Peyer's patch (tissue), 4 donors: Measurements from ENCODE around the gene AMELX. TPM values are rescaled to one million over a fixed set of nuclear protein-coding genes. Genes with fewer than 3 reads are reported as not detected.

Experiments
- DNase-seq, 3 donors: peaks; one replicate each; pipeline ENCODE4 v3.0.0-alpha.2; 2017 to 2019
- H3K27ac ChIP-seq, 4 donors: fragments of 200-600 bp; sonication (generic); one replicate each; pipeline ENCODE4 v1.5.1; 2016 to 2019
- H3K27me3 ChIP-seq, 2 donors: fragments of 200-600 bp; sonication (generic); one replicate each; pipeline ENCODE4 v1.5.1; 2019
- H3K36me3 ChIP-seq, 3 donors: fragments of 200-600 bp; sonication (generic); one replicate each; pipeline ENCODE4 v1.5.1; 2016 to 2019
- H3K4me1 ChIP-seq, 4 donors: fragments of 200-600 bp; sonication (generic); one replicate each; pipeline ENCODE4 v1.5.1; 2016 to 2019
- H3K4me3 ChIP-seq, 4 donors: fragments of 200-600 bp; sonication (generic); 1 replicate in 3 of 4; 2 replicates in 1 of 4; pipeline ENCODE4 v1.5.1; 2016 to 2019; ENCODE audit warnings: mild to moderate bottlenecking in 1 of 4
- H3K9me3 ChIP-seq, 4 donors: fragments of 200-600 bp; sonication (generic); one replicate each; pipeline ENCODE4 v1.5.1; 2016 to 2019; ENCODE audit warnings: mild to moderate bottlenecking in 1 of 4
- CTCF ChIP-seq, 6 experiments: fragments of 450-650 bp in 4 of 6; fragments of 200-600 bp in 2 of 6; sonication (generic) in 1 of 6; IDR thresholded peaks; one replicate each; pipeline ENCODE4 v1.5.1; 2017 to 2019; ENCODE audit warnings: antibody characterized with exemption in 6 of 6, mild to moderate bottlenecking in 3 of 6, moderate library complexity in 1 of 6
- POLR2A ChIP-seq, 2 donors: fragments of 450-650 bp; IDR thresholded peaks; one replicate each; pipeline ENCODE4 v1.5.1; 2017; ENCODE audit warnings: antibody characterized with exemption in 2 of 2, mild to moderate bottlenecking in 2 of 2, moderate library complexity in 2 of 2
- small RNA-seq, 2 donors: library from RNA; depleted of rRNA; stranded (forward); fragments of <200 nt; gene quantifications; one replicate each; pipeline ENCODE3, GENCODE V24; 2016
- total RNA-seq, 4 donors: library from RNA; depleted of rRNA; stranded (reverse); fragments of >200 nt; gene quantifications; one replicate each; pipeline ENCODE4 v1.1.0, GENCODE V29; 2016

The AMELX gene
- total RNA-seq, 4 donors from 2014 or later = not detected

- Histone ChIP-seq H3K4me3 (no peak overlapping the region), H3K36me3 (no peaks in the 10 kb centered on the region), H3K27ac (no peak overlapping the region), H3K9me3 (no peaks in the 10 kb centered on the region), H3K4me1 (no peaks in the 10 kb centered on the region), H3K27me3 (no peaks in the 10 kb centered on the region)
- TF ChIP-seq CTCF (IDR thresholded peaks at IDR 0.05) (no peak), POLR2A (IDR thresholded peaks at IDR 0.05) (no peak)
- DNase-seq = no peak
Observed at GRCh38 chrX:11349020-11349419, 55.8 kb downstream of the AMELX start.

- H3K36me3 ChIP-seq = no peaks in the 10 kb centered on the region
- no peaks in the 10 kb centered on the region for H3K27me3 ChIP-seq
- H3K27ac ChIP-seq = peak overlapping the region in 1 of 4 donors; percentile 76
- TF ChIP-seq CTCF (IDR thresholded peaks at IDR 0.05) (no peak), POLR2A (IDR thresholded peaks at IDR 0.05) (no peak)
- no peaks in the 10 kb centered on the region for H3K4me1 ChIP-seq
- no peak for DNase-seq
- no peaks in the 10 kb centered on the region for H3K9me3 ChIP-seq
- H3K4me3 ChIP-seq = no peak overlapping the region
Observed at GRCh38 chrX:11349661-11350337, 56.6 kb downstream of the AMELX start.

Small RNA genes within 50 kb of the gene (small RNA-seq; reads per million reads assigned to genes)
- gene MIR548AX = 0 reads per million in 2 donors

Other genes with a start within 250 kb of the AMELX start
- gene HCCS, start 182.1 kb upstream of the AMELX start, total RNA-seq = 10 to 100 TPM in 2 of 4 donors, 1 to 10 TPM in 2; 5.8 to 17.0 (median 10.4) TPM